NCI-H1105 treated with DMSO at 0.1 percent for 48 hours (cell line): ENCODE measurements around the gene POU2F2.
A peak's percentile ranks its signal among the peaks of the same experiment; 100 is the strongest.

Experiments used
- DNase-seq: peaks from one replicate; lab custom pipeline; 2025; lab: John Stamatoyannopoulos, UW

The POU2F2 gene

GRCh38 chr19:42154471-42155323 is 22.5 kb upstream of the POU2F2 start:
- DNase-seq: peak; percentile 55

GRCh38 chr19:42153672-42154433 is 21.6 kb upstream of the POU2F2 start:
- DNase-seq: peak; percentile 81

DNA sequence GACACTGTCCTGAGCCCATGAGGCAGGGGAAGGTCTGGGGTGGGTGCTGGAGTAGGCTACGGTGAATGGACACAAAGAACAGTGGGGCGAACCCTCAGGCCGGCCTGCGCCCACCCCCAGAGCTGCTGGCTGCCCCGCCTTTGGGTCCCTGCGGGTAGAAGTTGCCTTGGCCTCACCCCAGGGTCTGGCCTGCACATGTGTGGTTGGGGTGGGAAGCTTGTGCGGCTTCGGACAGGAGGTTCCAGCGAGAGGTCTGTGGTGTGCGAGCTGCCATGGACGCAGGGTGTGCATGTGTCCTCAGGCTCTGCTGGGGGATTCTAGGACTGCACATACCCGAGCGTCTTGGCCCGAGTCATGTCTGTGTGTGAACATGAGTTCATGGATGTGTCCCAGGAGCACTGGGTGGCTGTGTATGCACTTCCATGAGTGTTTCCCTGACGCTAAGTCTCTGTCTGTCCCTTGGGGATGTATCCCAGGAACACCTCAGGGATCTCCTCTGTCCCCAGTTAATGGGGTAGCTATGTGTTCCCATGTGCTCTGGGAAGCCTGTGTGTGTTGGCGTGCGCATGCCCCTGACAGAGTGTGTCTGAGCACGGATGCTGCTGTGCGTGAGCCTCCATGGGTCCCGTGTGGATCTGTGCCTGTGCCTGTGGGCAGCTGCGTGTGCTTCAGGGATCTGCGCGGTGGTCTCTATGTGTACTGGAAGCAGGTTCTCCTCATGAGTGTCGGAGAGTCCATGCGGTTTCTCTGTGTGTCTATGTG is 20.8 kb upstream of the POU2F2 start:
- no peak for DNase-seq

- no peak for DNase-seq
Measured at GRCh38 chr19:42151782-42152684, 19.8 kb upstream of the POU2F2 start.

DNA sequence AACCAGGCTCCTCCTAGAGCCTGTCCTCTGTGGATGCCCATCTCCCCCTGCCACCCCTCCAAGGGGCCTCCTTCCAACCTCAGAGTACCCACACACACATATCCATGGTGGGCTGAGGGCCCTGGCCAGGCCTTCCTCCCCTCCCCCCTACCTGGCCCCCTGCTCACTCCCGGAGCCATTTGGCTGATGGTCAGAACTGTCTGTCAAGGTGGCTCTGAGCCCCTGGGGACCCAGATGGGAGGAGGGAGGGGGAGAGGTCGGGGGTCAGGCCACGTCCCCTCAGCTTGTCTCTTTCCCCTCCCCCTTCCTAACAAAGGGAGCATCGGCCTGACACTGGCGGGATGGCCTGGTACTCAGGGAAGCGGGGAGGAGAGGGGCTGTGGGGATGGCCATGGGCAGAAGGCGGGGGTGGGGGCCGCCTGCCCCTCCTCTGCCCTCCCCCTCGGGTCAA is 18.7 kb upstream of the POU2F2 start:
- DNase-seq: no peak

- peak; percentile 83 for DNase-seq
Measured at GRCh38 chr19:42150364-42150763, 18.1 kb upstream of the POU2F2 start.

GRCh38 chr19:42149447-42150202 is 17.4 kb upstream of the POU2F2 start:
- peak; percentile 23 for DNase-seq

DNA sequence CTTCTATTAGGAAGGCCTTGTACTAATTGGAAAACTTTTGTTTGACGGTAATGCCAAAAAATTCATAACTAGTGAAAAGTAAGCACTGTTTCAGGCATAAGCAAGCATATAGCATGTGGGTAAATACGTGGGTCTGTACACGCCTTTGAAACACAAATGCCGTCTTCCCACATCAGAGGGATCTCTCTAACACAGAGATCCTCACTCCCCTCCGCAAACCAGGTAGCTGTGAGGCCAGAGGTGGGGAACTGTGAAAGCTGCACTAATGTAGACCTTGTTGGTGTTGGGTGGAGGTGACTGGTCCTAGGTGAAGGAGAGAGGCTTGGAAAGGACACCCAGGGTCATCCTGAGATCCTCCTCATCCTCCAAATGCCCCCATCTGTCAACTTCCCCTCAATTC is 16.0 kb upstream of the POU2F2 start:
- no peak for DNase-seq

GRCh38 chr19:42143341-42144234 is 11.3 kb upstream of the POU2F2 start:
- DNase-seq: no peak

DNA sequence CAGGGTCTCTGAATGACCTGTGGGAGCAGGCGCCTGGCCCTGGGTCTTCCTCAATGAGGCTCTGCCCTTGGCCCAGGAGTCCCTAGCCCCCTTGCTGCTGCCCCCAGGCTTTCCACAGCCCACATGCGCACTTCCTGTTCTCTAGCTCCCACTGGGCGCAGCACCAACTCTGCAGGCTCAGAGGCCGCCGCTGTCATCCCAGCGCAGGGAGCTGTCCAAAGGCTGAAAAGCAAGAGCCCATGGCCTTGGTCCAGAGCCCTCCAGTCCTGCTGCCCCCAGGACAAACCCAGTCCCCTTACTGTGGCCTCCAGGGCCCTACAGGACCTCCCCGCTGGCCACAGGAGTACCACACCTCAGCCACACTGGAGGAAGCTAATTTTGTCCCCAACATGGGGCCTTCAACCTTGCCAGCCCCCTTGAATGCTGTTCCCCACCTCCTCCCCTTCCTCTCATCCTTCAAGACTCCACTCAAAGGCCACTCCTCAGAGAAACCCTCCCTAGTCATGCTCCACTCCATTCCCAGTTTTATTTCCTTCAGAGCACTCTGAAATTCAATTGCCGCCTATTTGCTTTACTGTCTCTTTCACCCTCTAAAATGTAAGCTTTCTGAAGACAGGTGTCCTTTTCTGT is 8.0 kb upstream of the POU2F2 start:
- no peak for DNase-seq

GRCh38 chr19:42134535-42135070 is 2.4 kb upstream of the POU2F2 start:
- DNase-seq: no peak

DNA sequence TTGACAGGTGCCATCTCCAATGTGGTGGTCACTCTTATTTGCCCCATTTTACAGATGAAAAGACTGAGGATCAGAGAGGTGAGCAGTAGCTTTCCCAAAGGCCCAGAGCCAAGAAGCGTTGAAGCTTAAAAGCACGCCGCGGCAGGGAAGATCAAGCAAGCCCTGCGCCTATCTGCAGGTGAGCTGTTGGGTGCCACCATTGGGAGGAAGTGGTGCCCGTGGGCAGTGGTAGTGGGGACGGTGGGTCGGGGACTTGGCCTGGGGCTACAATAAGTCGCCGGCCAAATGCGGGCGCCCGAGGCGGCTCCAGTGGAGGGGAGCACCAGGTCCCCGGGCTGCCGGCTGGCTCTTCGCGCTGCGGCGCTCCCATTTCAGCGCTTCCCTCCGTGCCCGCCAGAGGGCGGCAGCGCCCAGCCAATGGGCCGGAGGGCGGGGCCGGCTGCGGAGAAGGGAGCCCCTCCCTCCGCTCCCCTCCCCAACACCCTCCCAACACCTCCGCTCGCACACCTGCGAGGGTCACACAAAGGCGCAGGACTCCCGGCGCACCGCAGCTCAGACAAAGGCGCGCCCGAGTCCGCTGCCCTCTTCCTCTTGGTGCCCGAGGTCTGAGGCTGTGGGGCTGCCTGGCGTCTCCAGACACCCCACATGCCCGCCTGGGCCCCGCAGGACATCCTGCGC is 744 bp upstream of the POU2F2 start:
- DNase-seq: peak; percentile 84

- no peak for DNase-seq
Measured at GRCh38 chr19:42131149-42132029, 857 bp downstream of the POU2F2 start.

DNA sequence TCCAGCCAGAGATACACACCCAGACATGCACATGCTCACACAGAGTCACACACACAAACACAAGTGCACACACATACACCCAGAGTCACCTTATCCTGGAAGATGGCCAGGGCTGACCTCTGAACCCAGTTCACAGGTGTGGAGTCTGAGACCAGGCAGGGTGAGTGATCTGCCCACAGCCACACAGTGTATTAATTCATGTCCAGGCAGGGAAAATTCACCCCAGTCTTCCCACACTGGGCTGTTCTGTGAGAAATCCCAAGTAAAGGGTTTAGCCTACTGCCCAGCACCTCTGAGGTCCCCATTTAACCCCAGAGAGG is 2.0 kb downstream of the POU2F2 start:
- DNase-seq: no peak

- no peak for DNase-seq
Measured at GRCh38 chr19:42129399-42130253, 2.6 kb downstream of the POU2F2 start.

- no peak for DNase-seq
Measured at GRCh38 chr19:42126574-42126973, 5.7 kb downstream of the POU2F2 start.
